ENCODE measurements around the gene ADAM17.

GRCh38 chr2:9460441-9461017, 95.1 kb downstream of the ADAM17 start:
- TF ChIP-seq CTCF (IDR thresholded peaks at IDR 0.05 in 8 of 11, conservative IDR thresholded peaks at IDR 0.05 in 3 of 11) (no peak), POLR2AphosphoS5 (IDR thresholded peaks at IDR 0.05) (no peak), POLR2A (IDR thresholded peaks at IDR 0.05) (no peak)

All from spleen (tissue), 7 donors.